K562 treated with DMSO at 1 percent for 48 hours (cell line): ENCODE data around the gene NID2. TPM values are rescaled to one million over a fixed set of nuclear protein-coding genes. Genes with fewer than 3 reads are reported as not detected.

Experiments used
- total RNA-seq: library from RNA; unstranded; fragments of 300-600 nt; gene quantifications from 2 replicates; pipeline ENCODE4 v1.2.3, GENCODE V29; 2022; ENCODE audit warnings: low replicate concordance; ENCODE audit errors: extremely low read depth

NID2 gene
- not detected in 2 replicates for total RNA-seq

GRCh38 chr14:52068615-52069306 is at the start of gene NID2:
Gene NID2, minus strand, starts transcription at chr14:52069059. Its CDS starts 65 bp downstream, at chr14:52068994.

DNA sequence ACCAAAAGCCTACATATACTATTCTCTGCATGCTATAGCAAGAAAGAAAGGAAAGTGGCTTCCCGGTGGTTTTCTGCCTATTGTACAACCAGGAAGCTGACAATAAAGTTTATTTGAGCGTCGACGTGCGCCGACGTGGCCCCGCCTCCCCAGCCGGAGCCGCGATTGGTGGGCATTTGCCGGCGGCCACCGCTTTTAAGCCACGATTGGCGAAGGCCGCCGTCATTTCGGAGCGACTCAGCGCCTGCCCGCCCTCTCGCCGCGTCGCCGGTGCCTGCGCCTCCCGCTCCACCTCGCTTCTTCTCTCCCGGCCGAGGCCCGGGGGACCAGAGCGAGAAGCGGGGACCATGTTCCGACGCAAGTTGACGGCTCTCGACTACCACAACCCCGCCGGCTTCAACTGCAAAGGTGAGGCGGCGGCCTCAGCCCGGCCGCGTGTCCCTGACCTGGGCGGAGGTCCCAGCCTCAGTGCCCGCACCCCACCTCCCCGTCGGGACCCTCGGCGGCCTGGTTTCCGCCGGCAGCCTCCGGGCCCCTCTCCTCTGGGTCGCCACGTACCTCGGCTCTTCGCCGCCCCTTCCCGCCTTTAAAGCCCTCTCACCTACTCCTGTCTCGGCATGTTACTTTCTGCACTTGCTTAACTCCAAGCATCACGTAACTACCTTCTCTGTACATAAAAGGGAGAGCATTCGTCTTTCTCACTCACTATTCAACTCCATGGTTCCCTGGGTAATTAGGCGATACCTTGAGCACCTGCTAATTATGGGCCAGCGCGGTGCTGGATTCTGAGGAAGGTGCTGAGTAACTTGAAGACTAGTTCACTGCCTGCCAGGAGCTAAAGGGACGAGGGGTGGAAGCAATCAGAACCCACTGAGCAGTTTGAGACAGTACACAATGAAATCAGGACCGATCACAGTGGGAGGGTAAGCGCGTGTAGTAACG is 79.3 kb downstream of the NID2 start, which contains the start of gene RTRAF:
RTRAF (plus strand) TSS at position 254 of the 942 bp plus-strand sequence; CDS start at position 348, 94 bp downstream.

Other genes with a start within 250 kb of the NID2 start
- not detected in 2 replicates for gene GNG2, start 208.4 kb downstream of the NID2 start, total RNA-seq
- gene RTRAF, start 79.5 kb downstream of the NID2 start, total RNA-seq: not detected in 2 replicates
- not detected in 2 replicates for gene PTGDR, start 198.6 kb upstream of the NID2 start, total RNA-seq
- not detected in 2 replicates for gene PTGER2, start 245.3 kb upstream of the NID2 start, total RNA-seq